Measurements from ENCODE around the gene HHATL.

The HHATL gene

DNA sequence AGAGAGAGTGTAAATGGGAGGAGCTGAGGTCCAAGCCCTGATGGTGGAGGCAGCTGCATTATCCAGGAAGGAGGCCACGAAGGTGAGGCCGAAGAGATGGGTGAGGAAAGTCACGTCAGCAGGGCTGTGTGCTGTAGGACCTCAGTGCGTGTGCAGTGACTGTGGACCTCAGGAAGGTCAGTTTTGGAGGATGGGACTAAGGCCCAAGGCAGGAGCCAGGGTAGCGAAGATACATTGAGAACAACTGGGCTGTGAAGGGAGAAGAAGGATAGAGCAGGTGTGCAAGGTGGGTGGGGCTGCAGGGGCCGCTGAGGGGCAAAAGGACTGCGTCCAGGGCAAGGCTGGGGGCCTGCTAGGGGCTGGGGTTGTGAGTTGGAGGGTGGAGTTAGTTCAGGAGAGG lies 12.4 kb downstream of the HHATL start:
- TF ChIP-seq, protein P1, sequence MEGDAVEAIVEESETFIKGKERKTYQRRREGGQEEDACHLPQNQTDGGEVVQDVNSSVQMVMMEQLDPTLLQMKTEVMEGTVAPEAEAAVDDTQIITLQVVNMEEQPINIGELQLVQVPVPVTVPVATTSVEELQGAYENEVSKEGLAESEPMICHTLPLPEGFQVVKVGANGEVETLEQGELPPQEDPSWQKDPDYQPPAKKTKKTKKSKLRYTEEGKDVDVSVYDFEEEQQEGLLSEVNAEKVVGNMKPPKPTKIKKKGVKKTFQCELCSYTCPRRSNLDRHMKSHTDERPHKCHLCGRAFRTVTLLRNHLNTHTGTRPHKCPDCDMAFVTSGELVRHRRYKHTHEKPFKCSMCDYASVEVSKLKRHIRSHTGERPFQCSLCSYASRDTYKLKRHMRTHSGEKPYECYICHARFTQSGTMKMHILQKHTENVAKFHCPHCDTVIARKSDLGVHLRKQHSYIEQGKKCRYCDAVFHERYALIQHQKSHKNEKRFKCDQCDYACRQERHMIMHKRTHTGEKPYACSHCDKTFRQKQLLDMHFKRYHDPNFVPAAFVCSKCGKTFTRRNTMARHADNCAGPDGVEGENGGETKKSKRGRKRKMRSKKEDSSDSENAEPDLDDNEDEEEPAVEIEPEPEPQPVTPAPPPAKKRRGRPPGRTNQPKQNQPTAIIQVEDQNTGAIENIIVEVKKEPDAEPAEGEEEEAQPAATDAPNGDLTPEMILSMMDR (IDR thresholded peaks at IDR 0.05; ENCODE audit: low read depth, low read length): no peak
- no peak overlapping the region for H3K4me3 ChIP-seq (ENCODE audit: low read depth, low read length)

DNA sequence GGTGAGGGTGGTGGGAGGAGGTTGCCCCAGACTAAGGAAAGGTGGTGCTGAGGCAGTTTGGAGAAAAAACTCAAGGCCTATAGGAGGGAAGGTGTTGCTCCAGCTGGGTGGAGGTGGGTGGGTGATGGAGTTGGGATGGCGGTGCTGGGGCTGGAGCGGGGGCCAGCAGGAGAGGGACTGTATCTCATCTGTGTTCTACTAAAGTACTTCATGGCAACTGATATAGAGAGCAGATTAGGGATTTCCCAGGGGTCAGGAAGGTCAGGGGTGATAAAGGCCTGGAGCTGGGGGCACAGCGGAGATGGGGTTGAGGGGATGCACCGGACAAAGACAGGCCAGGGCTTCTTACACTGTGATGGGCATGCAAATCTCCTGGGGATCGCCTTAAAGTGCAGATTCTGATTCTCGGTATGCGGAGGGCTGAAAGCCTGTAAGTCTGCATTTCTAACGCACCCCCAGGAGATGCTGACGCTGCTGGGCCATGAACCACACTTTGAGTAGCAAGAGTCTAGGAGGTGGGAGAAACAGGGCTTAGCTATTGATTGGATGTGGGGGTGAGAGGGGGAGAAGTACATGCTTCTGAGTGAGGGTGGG lies 13.1 kb downstream of the HHATL start:
- TF ChIP-seq, protein P1 (IDR thresholded peaks at IDR 0.05; ENCODE audit: low read depth, low read length): no peak
- H3K4me3 ChIP-seq (ENCODE audit: low read depth, low read length): no peak overlapping the region

DNA sequence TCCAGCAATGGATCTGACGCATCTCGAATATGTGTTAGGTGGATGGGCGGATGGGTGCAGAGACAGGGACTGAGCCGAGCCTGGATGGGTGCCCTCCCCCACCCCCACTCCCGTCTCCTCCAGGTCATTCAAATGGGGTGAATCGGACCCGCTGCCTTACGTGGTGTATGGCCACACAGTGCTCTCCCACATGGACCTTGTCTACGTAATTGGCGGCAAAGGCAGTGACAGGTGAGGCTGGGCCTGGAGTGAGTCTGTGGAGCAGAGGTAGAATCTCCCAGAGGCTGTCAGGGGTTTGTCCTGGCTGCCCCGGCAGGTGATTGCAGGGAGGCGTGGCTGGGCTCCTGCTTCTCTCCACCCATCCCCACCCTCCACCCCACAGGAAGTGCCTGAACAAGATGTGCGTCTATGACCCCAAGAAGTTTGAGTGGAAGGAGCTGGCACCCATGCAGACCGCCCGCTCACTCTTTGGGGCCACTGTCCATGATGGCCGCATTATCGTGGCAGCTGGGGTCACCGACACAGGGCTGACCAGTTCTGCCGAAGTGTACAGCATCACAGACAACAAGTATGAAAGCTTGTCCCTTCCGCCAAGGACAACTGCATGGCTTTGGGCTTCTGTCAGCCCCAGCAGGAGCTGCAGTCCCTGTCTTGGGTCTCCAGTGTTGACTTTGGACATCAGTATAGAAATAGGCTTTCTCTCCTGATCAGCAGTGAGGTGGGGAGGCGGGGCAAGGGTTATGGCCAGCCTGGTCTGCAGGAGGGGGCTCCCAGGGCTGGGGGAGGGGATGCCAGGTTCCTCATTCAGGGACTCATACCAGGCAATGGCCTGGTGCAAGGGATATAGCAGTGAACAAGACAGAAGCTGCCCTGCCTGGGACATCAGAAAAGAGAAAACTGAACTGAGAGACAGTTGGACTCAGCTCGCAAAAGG lies 13.8 kb downstream of the HHATL start:
- TF ChIP-seq, protein P1 (IDR thresholded peaks at IDR 0.05; ENCODE audit: low read depth, low read length): no peak
- H3K4me3 ChIP-seq (ENCODE audit: low read depth, low read length): no peak overlapping the region

DNA sequence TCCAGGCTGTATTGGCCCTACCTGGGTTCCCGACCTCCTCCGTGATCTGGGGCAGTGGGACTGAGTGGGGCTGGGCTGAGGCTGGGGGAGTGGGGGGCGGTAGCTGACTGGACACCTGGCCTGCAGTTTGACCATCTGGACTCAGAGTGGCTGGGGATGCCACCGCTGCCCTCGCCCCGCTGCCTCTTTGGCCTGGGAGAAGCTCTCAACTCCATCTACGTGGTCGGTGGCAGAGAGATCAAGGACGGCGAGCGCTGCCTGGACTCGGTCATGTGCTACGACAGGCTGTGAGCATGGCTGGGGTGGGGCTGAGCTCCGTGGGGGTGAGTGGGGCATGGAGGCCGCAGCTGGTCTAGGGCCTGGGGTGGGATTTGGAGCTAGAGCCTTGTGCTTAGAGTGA lies 14.6 kb downstream of the HHATL start:
- H3K4me3 ChIP-seq (ENCODE audit: low read depth, low read length): no peak overlapping the region
- TF ChIP-seq, protein P1 (IDR thresholded peaks at IDR 0.05; ENCODE audit: low read depth, low read length): no peak

DNA sequence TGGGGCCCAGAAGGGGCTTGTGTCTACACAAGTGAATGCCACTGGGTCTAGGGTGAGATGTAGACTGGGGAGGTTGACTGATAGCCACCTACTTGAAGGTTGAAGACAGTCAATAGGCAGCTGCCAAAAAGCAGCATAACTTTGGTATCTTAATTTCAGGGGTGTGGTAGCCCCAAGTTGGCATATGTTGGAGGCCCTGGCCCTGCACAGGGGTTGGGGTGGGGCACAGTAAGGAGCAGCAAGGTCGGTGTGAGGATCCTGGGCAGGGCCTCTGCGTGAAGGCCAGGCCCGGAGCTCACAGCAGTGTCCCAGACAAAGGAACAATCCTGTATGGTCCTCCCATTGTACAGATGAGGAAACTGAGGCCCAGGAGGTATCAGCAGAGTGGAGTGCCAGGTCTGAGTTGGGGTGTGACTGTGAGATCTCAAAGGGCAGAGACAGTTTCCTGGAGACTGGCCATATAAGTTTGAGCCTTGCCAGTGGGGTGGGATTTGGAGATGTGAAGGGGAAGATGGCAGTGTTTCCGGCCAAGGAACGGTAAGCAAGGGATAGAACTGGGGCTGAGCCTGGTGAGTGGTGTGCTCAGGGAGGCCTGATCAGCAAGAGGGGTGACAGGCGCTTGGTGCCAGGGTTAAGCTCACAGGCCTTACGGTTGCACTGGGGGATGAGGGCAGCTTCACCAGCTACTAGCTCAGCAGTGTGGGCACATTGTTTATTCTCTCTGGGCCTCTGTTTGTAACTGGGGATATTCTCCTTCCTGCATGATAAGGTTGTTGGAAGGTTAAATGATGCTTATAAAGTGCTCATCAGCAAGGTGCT lies 15.6 kb downstream of the HHATL start:
- TF ChIP-seq, protein P1 (IDR thresholded peaks at IDR 0.05; ENCODE audit: low read depth, low read length): no peak
- H3K4me3 ChIP-seq (ENCODE audit: low read depth, low read length): no peak overlapping the region

DNA sequence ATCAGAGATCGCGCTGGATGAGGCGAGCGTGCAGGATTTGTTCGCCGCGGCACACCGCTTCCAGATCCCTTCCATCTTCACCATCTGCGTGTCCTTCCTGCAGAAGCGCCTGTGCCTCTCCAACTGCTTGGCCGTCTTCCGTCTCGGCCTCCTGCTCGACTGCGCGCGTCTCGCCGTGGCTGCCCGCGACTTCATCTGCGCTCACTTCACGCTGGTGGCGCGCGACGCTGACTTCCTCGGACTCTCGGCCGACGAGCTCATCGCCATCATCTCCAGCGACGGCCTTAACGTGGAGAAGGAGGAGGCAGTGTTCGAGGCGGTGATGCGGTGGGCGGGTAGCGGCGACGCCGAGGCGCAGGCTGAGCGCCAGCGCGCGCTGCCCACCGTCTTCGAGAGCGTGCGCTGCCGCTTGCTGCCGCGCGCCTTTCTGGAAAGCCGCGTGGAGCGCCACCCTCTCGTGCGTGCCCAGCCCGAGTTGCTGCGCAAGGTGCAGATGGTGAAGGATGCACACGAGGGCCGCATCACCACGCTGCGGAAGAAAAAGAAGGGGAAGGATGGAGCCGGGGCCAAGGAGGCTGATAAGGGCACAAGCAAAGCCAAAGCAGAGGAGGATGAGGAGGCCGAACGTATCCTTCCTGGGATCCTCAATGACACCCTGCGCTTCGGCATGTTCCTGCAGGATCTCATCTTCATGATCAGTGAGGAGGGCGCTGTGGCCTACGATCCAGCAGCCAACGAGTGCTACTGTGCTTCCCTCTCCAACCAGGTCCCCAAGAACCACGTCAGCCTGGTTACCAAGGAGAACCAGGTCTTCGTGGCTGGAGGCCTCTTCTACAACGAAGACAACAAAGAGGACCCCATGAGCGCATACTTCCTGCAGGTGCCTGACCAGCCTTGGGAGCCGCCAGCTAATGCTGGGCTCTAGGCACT lies 16.4 kb downstream of the HHATL start:
- TF ChIP-seq, protein P1 (IDR thresholded peaks at IDR 0.05; ENCODE audit: low read depth, low read length): no peak
- no peak overlapping the region for H3K4me3 ChIP-seq (ENCODE audit: low read depth, low read length)
